Chondrocyte (in vitro differentiated cells): ENCODE data around the gene DBH. TPM values are rescaled to one million over a fixed set of nuclear protein-coding genes. Genes with fewer than 3 reads are reported as not detected.

ENCODE experiments used
- DNase-seq: peaks from one replicate; pipeline ENCODE4 v3.0.0; 2021; ENCODE audit warnings: mixed read lengths, low spot score
- H3K27ac Mint-ChIP-seq: one replicate; pipeline ENCODE4 v1.8.0; 2021; ENCODE audit warnings: mild to moderate bottlenecking, moderate library complexity, mixed read lengths; ENCODE audit not compliant: unreplicated experiment
- H3K27me3 Mint-ChIP-seq: 2 replicates; pipeline ENCODE4 v1.8.0; 2021; ENCODE audit warnings: low read depth, mixed read lengths
- H3K36me3 Mint-ChIP-seq: 2 replicates; pipeline ENCODE4 v1.8.0; 2021; ENCODE audit warnings: low read depth, mixed read lengths
- H3K4me1 Mint-ChIP-seq: 2 replicates; pipeline ENCODE4 v1.8.0; 2021; ENCODE audit warnings: low read depth, mild to moderate bottlenecking, mixed read lengths
- H3K4me3 Mint-ChIP-seq: one replicate; pipeline ENCODE4 v1.8.0; 2021; ENCODE audit warnings: mild to moderate bottlenecking, moderate library complexity, mixed read lengths; ENCODE audit not compliant: unreplicated experiment
- H3K9me3 Mint-ChIP-seq: 2 replicates; pipeline ENCODE4 v1.8.0; 2021; ENCODE audit warnings: low read depth, mixed read lengths
- total RNA-seq: library from RNA; stranded (reverse); gene quantifications from 3 replicates; pipeline ENCODE4 v1.2.1, GENCODE V29; 2021
- TF ChIP-seq, protein P1 (sequence below): fragments of 200-600 bp; sonication (generic); IDR thresholded peaks from 2 replicates; pipeline ENCODE4 v1.5.0; 2021; ENCODE audit warnings: antibody characterized with exemption, mild to moderate bottlenecking, moderate library complexity

Gene DBH
- total RNA-seq, 1 donor from 2014 or later: not detected

DNA sequence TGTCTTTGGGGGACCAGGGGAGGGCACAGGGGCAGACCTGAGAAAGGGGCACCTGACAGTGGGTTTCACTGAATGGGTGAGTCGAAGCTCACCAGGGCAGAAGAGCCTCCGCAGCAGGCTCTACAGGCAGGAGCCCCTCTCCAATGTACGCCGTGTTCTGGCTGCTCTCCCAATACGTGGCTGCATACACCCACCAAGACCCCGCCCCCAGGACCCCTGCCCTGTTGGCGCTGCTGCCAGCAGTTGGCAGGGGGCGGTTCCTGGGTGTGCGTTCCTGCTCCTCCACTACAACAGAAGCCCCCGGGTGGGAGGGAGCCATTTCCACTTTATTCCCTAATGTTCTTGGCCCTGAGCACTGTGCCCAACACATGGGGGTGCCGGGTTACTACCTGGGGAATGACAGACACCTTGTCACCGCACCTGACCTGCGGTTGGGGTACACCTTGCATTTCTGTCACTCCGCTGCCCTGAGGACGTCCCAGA lies 71.6 kb downstream of the DBH start:
- Mint-ChIP-seq H3K27ac (no peak overlapping the region), H3K4me3 (no peak overlapping the region), H3K4me1 (peaks cover 24% of the 10 kb centered on the region), H3K27me3 (no peaks in the 10 kb centered on the region), H3K36me3 (no peaks in the 10 kb centered on the region), H3K9me3 (no peaks in the 10 kb centered on the region)
- peak; percentile 77 for DNase-seq
- TF ChIP-seq, protein P1, sequence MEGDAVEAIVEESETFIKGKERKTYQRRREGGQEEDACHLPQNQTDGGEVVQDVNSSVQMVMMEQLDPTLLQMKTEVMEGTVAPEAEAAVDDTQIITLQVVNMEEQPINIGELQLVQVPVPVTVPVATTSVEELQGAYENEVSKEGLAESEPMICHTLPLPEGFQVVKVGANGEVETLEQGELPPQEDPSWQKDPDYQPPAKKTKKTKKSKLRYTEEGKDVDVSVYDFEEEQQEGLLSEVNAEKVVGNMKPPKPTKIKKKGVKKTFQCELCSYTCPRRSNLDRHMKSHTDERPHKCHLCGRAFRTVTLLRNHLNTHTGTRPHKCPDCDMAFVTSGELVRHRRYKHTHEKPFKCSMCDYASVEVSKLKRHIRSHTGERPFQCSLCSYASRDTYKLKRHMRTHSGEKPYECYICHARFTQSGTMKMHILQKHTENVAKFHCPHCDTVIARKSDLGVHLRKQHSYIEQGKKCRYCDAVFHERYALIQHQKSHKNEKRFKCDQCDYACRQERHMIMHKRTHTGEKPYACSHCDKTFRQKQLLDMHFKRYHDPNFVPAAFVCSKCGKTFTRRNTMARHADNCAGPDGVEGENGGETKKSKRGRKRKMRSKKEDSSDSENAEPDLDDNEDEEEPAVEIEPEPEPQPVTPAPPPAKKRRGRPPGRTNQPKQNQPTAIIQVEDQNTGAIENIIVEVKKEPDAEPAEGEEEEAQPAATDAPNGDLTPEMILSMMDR: no peak

DNA sequence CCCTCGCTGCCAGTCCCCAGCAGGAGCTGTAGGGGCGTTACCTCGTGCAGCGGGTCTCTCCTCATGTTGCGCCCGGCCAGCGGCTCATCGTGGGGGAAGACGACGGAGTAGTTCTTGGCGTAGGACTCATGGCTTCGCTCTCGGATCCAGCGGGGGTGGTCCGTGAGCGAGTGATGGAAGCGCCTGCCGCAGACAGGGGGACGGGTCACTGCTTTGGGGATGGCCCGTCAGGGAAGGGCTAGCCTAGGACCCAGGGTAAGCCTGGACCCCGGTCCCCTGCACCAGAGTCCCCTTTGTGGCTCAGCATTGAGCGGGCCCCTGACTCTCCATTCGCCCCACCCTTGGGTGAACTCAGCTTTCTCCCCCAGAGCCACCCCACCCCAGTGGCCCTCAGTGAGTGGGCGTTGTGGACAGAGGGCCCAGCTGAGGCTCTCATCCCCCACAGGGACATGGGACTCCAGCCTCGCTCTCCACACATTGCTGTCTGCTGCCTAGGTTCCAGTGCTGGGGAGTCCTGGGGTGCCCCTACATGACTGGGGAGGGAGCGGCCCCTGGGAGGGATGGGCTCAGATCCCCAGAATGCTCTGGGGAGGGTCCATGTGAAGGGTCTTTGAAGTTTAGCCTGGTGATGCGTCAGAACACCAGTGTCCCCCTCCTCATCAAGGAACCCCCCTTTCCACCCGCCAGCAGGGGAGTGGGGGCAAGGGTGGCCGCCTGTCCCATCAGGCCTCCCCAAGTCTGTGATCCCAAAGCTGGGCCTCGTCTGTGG lies 72.3 kb downstream of the DBH start:
- TF ChIP-seq, protein P1: no peak
- Mint-ChIP-seq H3K36me3 (no peaks in the 10 kb centered on the region), H3K9me3 (no peaks in the 10 kb centered on the region), H3K27me3 (no peaks in the 10 kb centered on the region), H3K4me3 (no peak overlapping the region), H3K4me1 (peaks cover 27% of the 10 kb centered on the region), H3K27ac (no peak overlapping the region)
- peak; percentile 86 for DNase-seq

Other genes starting within 250 kb of the DBH start
- gene REXO4, start 218.4 kb upstream of the DBH start, total RNA-seq: 15.0 to 19.3 TPM (median 16.8 TPM) in 3 replicates
- gene ADAMTS13, start 214.0 kb upstream of the DBH start, total RNA-seq: 5.5 to 9.5 TPM (median 5.7 TPM) in 3 replicates
- 14.4 to 22.3 TPM (median 18.8 TPM) in 3 replicates for gene CACFD1, start 176.4 kb upstream of the DBH start, total RNA-seq
- 5.4 to 13.7 TPM (median 13.2 TPM) in 3 replicates for gene SLC2A6, start 157.3 kb upstream of the DBH start, total RNA-seq
- gene MYMK, start 111.4 kb upstream of the DBH start, total RNA-seq: not detected in 3 replicates
- 0.15 to 0.31 TPM (median 0.23 TPM) in 3 replicates for gene ADAMTSL2, start 101.7 kb upstream of the DBH start, total RNA-seq
- not detected in 3 replicates for gene FAM163B, start 27.0 kb upstream of the DBH start, total RNA-seq
- gene SARDH, start 102.0 kb downstream of the DBH start, total RNA-seq: 0.74 to 1.2 TPM in 2 of 3 replicates, not detected in the other